Measurements from ENCODE around the gene STK25.
A peak's percentile ranks its signal among the peaks of the same experiment; 100 is the strongest.
"Not testable (repeated sequence)": the region's sequence is repeated elsewhere in the genome, so short reads cannot be mapped to it uniquely, and the experiment has no call there.

The STK25 gene

DNA sequence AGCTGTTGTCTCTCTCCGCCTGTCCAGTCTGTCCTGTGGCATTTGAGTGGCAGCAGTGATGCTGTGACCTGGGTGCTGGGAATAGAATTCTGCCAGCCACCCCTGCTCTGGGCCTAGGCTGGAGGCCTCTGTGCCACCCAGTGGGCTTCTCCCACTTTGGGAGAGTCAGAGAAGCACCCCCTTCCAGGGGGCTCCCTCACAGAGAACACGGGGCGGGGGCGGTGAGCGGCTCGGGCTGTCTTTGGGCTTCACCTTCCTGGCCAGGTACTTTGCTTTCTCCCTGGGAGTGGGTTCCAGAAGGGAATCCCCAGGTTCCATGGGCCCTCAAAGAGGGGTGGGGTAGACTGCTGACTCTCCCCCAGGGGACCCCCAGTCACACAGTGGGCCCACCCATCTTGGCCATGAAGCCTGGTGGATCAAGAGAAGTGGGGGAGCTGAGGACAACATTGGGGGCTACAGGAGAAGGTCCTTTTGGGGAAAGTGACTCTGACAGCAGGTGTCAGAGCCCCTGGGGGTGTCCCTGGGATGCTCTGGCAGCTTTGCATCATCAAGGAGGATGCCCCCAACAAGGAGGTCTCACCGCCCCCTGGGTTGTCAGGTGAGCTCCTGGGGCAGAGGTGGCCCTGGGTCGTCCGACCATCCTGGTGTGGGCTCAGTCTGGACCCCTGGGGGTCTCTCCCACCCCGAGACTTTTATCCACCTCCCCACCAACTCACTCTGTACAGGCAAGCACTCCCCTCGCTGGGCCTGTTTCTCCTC is 31.4 kb upstream of the STK25 start:
- DNase-seq = no peak

DNA sequence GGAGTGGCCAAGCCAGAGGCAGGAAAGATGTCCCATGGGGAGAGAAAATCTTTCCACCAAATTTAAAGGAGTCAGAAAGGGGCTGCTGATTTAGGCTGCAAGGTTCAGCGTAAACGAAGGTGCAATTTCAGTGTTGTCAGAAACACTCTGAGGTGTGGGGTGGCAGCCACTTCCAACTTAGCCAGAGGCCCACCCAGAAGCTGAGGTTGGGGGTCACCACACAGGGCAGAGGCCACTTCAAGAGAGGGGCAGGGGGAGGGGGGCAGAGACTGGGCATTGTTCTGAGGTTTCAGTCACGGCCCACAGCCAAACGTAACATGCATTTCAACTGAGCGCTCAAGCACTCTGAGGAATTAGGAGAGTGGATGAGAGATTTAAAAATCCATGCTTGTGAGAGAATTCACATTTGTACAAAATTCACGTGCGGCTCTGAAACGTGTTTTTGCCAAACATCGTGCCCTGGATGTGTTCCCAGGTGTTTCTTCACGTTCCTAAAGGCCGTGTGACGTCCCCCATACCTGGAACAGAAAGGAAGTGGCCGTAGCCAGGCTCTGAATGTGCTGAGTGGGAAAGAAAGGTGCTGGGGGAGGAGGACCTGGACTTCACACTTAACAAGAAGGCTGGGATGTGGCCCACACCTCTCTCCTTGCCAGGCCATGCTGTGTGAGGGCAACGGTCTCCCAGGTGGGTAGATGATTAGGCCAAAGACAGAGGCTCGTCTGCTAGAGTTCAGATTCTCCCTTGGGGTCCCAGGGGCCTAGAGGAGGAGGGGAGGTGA is 30.6 kb upstream of the STK25 start:
- DNase-seq = no peak

DNA sequence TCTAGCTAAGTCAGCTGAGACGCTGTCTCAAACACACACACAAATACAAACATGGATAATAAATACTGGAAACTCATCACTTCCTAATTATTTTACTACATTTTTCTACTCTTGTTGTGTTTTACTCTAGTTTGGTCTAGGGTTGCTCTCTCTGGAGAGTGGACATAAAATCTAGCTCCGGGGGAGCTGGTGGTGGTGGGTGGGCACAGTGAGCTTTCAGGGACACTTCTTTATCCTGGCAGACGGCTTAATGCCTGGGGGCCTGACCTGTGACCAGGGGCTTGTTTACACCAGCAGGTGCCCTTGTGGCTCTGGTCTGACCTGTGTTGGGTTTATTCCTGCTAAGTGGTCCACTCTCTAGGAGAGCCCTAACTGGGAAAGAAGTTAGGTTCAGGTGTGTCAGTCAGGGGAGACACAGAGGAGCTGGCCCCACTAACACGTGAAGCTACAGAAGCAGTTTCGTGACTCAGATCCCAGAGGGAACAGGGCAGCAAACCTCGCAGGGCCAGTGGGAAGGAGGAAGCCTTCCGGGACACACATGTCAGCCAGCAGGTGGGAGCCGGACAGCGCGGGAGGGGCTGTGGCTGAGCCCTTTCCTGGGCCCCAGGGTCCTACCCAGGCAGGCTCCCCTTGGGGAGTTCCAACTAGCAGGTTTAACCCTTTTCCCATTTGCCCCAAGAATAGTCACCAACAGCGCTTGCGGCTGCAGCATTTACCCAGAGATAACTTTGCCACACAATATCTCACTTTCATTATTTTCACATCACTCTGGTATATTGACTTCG is 27.7 kb upstream of the STK25 start:
- no peak for DNase-seq

DNA sequence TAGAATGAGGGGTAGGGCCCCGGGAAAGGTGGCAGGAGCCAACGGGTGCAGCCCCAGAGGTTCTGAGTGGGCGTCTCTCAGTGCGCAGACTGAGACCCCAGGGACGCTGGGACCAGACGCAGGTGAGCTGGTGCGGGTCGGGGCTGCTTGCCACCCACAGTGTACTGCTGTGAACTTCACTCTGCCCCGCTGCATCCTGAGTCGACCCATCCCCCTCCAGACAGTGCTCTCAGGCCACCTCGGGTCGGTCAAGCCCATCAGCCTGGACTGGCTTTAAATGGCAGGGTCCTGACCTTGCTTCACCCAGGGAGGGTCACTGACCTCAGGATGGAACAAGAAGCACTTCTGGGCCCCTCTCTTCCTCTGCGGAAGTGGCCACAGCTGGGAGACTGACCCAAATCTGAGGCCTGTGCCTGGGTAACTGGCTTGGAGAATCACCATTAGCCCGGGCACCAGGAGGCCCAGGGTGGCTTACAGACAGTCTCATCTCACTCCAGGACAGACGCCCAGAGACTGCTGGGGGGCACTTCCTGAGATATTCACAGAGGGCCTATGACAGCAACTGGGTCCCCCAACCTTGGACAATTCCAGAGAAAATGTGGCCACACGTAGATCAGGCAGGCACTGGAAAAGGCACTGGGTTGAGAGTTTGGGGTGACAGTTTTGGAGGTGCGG is 26.5 kb upstream of the STK25 start:
- no peak for DNase-seq

DNA sequence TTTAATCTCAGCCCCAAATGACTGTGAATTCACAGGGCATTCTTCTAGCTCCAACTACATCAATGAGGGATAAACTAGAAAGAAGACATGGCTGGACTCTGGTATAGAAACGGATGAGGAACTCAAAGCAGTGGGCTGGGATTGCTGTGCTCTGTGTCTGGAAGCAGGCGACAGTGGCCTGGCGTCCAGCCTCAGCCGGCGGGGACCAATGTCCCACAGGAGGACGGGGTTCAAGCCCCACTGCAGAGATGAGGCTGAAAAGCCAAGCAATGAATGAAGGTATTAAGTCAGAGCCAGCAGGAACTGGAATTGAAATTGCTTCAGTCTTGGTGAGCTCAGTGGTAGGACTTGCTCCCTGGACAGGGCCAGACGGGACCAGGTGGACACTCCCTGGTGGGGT is 25.9 kb upstream of the STK25 start:
- no peak for DNase-seq

DNA sequence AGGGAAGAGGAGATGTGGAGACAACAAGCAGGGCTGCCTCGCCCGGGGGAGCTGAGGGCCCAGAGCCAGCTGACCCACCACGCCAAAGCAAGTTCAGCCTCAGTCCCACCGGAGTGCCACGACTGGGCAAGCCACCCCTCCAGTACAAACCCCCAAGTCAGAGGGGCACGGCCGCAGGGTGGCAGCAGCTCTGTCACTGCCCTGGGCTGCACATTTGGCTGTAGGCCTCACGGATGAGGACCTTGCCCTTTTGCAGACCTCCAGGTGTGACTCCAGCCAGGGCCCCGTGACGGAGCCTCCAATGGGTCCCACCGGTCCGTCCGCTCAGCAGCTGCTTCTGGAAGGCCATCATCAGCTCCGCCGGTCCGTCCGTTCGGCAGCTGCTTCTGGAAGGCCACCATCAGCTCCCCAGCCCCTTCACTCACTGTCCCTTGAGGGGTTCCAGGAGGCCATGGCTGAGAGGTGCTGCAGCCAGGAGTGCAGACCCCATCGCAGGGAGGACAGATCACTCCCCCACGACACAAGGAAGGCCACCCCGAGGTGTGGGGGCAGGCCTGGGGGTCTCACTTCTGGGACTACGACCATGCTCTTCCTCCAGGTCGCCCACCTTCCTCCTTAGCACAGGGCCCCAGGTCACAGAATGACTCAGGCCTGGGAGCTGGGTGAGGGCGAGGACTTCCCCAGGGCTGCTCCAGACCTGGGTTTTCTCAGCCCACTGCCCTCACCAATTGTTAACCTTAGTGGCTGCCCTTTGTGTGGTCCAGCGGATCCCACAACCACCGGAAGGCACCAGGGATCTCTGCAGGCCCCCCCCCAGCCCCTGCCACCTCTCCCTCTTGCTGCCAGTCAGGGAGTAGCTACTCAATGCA is 24.6 kb upstream of the STK25 start:
- no peak for DNase-seq

DNA sequence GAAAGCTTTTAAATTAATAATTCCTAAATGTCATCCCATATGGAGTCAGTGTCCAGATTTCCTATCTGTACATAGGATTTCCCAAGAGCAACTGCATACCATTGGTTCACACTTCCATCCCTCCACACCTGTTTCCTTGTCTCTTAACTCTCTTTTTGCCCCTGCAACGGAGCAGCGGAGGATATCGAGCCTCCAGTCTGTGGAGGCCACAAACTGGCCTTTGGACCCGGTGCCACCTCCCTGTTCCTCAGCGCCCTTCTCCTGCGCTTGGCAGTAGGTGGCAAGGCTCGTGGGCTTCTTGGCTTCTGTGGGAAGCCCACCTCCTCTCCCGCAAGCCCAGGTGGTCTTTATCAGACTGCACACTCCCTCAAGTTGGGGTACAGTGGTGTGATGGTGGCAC is 23.8 kb upstream of the STK25 start:
- no peak for DNase-seq

DNA sequence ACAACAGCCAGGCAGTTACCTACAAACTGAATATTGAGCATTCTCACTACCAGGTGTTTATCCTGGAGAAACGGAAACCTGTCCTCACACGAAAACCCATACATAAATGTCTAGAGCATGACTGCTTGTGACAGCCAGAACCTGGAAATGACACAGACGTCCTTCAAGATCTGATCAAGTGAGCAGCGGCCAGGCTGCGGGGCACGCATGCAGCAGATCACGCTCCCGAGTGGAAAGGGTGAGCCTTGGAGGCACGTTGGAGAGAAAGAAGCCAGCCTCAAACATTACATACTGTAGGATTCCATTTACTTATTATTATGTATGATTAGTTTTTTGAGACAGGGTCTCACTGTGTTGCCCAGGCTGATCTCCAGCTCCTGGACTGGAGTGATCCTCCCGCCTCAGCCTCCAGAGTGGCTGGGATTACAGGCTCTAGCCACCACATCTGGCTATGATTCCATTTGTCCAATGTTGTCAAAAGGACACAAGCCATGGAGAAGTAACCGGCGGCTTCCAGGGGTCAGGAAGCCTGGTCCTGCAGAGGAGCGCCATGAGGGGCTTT is 22.9 kb upstream of the STK25 start:
- DNase-seq = no peak

DNA sequence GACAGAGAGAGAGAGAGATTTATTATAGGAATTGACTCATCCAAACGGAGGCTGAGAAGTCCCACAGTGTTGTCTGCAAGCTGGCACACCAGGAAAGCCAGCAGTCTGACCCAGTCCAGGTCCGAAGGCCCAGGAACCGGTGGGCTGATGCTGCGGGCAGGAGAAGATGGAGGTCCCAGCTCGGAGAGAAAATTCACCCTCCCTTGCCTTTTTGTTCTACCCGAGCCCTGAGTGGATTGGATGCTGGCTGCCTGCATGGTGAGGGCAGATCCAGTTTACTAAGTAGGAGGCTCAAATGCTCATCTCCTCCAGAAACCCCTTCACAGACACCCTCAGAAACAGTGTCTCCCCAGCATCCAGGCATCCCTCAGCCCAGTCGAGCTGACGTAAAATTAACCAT is 22.2 kb upstream of the STK25 start:
- no peak for DNase-seq

DNA sequence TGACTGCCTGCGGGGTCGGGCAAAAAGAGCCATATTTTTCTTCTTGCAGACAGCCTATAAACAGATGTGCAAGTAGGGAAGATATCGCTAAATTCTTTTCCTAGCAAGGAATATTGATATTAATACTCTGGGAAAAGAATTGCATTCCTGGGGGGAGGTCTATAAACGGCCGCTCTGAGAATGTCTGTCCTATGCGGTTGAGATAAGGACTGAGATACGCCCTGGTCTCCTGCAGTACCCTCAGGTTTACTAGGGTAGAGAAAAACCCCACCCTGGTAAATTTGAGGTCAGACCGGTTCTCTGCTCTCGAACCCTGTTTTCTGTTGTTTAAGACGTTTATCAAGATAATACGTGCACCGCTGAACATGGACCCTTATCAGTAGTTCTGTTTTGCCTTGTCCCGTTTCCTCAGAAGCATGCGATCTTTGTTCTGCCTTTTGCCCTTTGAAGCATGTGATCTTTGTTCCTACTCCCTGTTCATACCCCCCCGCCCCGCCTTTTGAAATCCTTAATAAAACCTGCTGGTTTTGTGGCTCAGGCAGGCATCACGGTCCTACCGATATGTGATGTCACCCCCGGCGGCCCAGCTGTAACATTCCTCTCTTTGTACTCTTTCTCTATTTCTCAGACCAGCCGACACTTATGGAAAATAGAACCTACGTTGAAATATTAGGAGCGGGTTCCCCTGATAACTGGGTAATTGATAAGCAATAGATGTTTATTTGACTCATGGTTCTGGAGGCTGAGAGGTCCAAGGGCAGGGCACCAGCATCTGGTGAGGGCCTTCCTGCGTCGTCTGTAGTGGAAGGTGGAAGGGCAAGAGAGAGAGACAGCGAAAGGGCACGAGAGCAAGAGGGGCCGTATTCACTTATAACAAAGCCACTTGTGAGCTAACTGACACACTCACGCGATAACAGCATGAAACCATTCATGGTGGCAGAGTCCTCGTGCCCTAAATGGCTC is 17.7 kb upstream of the STK25 start:
- DNase-seq = not testable (repeated sequence)

DNA sequence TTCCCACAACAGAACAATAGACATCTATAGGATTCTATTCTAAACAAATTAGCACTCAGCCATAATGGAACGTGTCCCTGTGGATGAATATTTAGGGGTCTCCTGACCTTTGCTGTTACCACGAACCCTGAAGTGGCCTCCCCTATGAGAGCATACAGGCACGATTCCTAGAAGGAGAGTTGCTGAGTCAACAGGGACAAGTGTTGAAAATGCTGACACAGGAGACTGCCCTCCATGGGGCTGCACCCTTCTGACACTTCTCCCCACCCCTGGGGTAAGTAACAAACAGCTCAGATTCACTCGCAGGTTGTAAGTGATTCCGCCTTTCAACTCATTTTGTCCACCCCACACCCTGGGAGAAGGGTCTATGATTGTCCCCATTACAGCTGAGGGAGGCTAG is 14.1 kb upstream of the STK25 start:
- no peak for DNase-seq

DNA sequence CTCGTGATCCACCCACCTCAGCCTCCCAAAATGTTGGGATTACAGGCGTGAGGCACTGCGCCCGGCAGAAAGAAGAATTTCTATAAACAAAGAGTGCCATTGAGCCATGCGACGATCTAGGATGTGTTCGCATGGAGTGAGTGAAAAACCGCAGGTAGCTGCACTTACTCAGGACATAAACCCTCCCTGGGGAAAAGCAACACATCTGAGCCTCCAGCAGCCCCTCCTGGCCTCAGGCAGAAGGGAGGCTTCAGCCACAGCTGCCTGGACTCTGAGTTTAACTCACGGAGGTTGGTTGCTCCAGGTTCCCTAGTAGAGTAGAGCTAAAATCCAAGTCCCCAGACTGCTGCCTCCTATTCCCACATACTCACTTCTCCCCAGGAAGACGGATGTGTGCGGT is 11.3 kb upstream of the STK25 start:
- DNase-seq = no peak

DNA sequence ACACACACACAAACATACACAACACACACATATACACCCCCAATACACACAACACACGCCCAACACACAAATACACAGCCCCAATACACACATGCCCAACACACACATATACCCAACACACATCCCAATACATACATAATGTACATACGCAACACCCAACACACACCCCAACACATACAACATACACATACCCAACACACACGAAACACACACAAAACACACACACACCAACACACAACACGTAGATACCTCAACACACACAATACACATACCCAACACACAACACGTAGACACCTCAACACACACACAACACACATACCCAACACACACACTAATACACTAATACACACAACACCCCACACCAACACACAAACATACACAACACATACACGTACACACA is 8.9 kb upstream of the STK25 start:
- DNase-seq = no peak

DNA sequence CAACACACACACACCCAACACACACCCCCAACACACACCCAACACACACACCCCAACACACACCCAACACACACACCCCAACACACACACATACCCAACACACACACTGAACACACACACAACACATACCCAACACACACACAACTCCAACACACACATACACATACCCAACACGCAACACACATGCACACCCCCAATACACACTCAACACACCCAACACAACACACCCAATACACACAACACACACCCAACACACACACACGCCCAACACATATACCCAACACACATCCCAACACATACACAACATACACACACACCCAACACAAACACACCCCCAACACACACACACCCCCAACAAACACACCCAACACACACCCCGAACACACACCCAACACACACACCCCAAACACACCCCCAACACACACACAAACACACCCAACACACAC is 8.2 kb upstream of the STK25 start:
- DNase-seq = no peak

DNA sequence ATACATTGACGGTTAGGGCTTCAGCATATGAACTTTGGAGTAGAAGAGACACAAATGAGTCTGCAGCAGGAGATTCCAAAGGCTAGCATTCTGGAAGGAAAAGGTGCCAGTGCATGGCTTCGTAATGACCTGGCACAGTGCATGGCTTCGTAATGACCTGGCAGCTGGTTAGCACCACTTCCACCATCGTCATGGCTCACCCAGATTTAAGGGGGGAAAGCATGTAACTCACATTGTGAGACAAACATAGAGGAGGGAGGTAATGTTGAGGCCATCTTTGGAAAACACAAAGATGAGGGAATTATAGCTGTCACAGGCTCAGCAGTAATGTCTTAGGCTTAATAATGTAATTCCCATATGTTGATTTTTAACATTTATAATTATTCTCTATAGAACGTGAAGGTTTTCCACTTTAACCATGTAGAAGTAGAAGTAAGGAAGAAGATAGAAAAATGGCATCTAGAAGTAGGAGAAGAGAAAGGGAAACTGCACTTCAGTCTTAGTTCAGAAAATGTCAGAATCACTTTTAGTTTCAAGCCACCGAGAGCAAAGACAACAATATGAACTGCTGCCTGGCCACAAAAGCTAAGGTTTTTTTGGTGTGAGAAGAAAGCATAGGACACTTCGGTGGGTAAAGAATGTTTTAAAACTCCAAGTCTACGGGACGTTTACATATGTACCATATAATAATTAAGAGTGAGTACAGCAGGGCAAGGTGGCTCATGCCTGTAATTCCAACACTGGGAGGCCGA is 6.8 kb upstream of the STK25 start:
- peak in 1 of 3 donors; percentile 4 for DNase-seq

DNA sequence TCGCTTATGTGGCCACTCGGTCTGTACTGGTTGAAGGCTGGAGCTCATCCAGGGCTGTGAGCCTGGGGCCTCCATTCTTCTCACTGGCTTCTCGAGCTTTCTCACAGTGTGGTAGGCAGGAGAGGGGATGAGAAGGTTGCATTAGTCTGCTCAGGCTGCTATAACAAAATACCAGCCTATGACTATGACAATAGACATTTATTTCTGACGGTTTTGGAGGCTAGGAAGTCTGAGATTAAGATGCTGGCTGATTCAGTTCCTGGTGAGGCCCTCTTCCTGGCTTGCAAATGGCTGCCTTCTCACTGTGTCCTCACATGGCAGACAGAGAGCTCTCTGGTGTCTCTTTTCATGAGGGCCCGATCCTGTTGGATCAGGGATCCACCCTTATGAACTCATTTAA is 6.2 kb upstream of the STK25 start:
- no peak for DNase-seq

DNA sequence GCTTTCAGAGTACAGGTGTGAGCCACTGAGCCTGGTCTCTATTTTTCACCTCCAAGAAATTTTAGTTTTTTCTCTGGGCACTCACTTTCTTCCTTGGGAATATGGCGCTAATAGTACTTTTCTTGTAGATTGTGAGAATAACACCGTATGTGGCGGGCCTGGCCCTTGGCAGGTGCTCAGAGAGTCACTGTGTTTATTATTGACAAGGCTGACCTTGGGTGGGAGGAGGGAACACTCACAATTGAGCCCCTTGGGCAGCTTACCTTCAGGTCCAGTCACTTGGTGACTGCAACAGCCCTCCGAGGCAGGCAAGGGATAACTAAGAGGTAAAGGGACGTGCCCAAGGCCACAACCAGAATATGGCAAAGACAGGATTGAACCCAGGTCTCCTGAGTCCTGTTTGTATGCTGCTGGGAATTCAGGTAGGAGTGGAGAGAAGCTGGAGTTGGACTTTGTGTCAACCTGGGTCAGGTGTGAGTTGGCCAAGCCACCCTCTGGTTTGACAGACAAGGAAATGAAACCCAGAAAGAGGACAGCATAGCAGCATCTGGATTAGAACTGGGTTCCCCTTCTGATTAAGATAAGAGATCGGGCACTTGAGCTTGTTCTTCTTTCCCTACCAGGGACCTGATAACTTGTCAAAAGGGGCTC is 2.8 kb upstream of the STK25 start:
- DNase-seq = no peak

DNA sequence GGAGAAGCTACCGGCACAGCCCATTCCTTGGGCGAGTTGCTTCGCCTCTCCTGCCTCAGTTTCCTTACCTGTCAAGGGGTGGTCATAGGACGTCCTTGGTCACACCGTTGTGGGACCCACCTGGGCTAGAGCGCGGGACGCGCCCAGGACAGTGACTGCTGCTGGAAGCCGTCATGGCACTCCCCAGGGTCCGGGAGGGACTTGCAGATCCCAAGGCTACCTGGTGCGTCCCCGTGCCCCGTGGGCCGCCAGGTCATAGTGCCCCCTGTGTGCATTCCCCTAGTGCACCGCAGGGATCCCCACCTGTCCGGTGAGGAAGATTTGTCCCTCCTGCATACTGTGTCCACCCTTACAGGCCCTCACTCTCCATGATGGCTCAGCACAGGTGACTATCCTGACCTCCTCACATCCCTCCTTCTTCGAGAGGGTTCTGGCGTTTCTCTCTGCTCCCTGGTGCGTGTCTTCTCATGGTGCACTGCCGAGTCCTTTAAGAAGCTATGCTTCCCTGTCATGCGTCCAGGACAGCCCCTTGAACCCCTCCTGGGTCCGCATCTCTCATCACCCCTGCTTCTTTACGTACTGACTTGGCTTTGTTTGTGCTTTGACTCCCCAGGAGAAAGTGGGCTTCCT is 886 bp upstream of the STK25 start:
- no peak for DNase-seq

Measured in suppressor macrophage treated with lipopolysaccharide for 1 hour (primary cell).